IMR-90 (cell line): Measurements from ENCODE around the gene C1orf167. TPM values are rescaled to one million over a fixed set of nuclear protein-coding genes. Genes with fewer than 3 reads are reported as not detected.

Source experiments
- ATAC-seq: fragments of 200-7000 bp; cut with Tn5 transposase; 2 replicates; pipeline ENCODE4 v1.9.1; 2020; ENCODE audit warnings: low read depth, mild to moderate bottlenecking, moderate library complexity
- BruUV-seq: library from RNA; stranded (reverse); fragments of 400-500 nt; replicated peaks from 2 replicates; lab custom pipeline; 2021; lab: Mats Ljungman, UMichigan
- CTCF ChIA-PET: fragments of 300-600 bp; formaldehyde crosslinking; extraction: SDS; loops from one replicate; lab custom pipeline; 2021; ENCODE audit warnings: antibody characterized with exemption; lab: Yijun Ruan, JAX
- POLR2A ChIA-PET: fragments of 300-600 bp; sonication (Branson Sonifier 250); formaldehyde crosslinking; loops from one replicate; lab custom pipeline; 2022; ENCODE audit warnings: antibody characterized with exemption; ENCODE audit not compliant: unreplicated experiment; lab: Charles Lee
- DNase-seq: peaks from one replicate; pipeline ENCODE4 v3.0.0; 2013
- H2AFZ ChIP-seq: replicated peaks from 2 replicates; pipeline ENCODE3; 2013; ENCODE audit warnings: low read length, mild to moderate bottlenecking; ENCODE audit not compliant: poor library complexity
- H2AK5ac ChIP-seq: 2 replicates; pipeline ENCODE4 v1.6.1; 2013; ENCODE audit warnings: low read depth, low read length, inconsistent platforms
- H2AK9ac ChIP-seq: replicated peaks from 2 replicates; pipeline ENCODE3; 2013; ENCODE audit warnings: mild to moderate bottlenecking, low read depth, low read length, moderate library complexity; ENCODE audit not compliant: poor library complexity
- H2BK120ac ChIP-seq: 2 replicates; pipeline ENCODE4 v1.6.1; 2013; ENCODE audit warnings: low read depth, low read length, inconsistent platforms
- H2BK15ac ChIP-seq: 3 replicates; pipeline ENCODE4 v1.6.1; 2013; ENCODE audit warnings: low read depth, low read length, inconsistent platforms
- H2BK20ac ChIP-seq: 2 replicates; pipeline ENCODE4 v1.6.1; 2013; ENCODE audit warnings: low read depth, mild to moderate bottlenecking, inconsistent platforms, low read length, moderate library complexity
- H2BK5ac ChIP-seq: 2 replicates; pipeline ENCODE4 v1.6.1; 2013; ENCODE audit warnings: mild to moderate bottlenecking, low read depth, low read length, inconsistent platforms; ENCODE audit not compliant: poor library complexity, severe bottlenecking
- H3K14ac ChIP-seq: replicated peaks from 2 replicates; pipeline ENCODE4 v1.6.1; 2013; ENCODE audit warnings: low read depth, low read length, inconsistent platforms
- H3K18ac ChIP-seq: 2 replicates; pipeline ENCODE4 v1.6.1; 2013; ENCODE audit warnings: low read depth, low read length, control low read depth
- H3K23ac ChIP-seq: 2 replicates; pipeline ENCODE4 v1.6.1; 2013; ENCODE audit warnings: low read depth, low read length, inconsistent platforms
- H3K27ac ChIP-seq: 2 replicates; pipeline ENCODE4 v1.5.1; 2013; ENCODE audit warnings: mild to moderate bottlenecking, control low read depth, low read length; ENCODE audit not compliant: insufficient read depth
- H3K27me3 ChIP-seq: 2 replicates; pipeline ENCODE4 v1.6.1; 2013; ENCODE audit warnings: low read length; ENCODE audit not compliant: control insufficient read depth, insufficient read depth
- H3K36me3 ChIP-seq: 2 replicates; pipeline ENCODE4 v1.6.1; 2013; ENCODE audit warnings: low read length, mixed read lengths; ENCODE audit not compliant: control insufficient read depth, insufficient read depth
- H3K4ac ChIP-seq: 2 replicates; pipeline ENCODE4 v1.6.1; 2013; ENCODE audit warnings: low read depth, low read length, inconsistent platforms
- H3K4me1 ChIP-seq: 2 replicates; pipeline ENCODE4 v1.6.1; 2013; ENCODE audit warnings: low read length, mixed read lengths; ENCODE audit not compliant: control insufficient read depth, insufficient read depth
- H3K4me2 ChIP-seq: 2 replicates; pipeline ENCODE4 v1.6.1; 2013; ENCODE audit warnings: low read depth, mild to moderate bottlenecking, control low read depth, low read length, moderate library complexity
- H3K4me3 ChIP-seq: 2 replicates; pipeline ENCODE4 v1.5.1; 2013; ENCODE audit warnings: low read depth, mild to moderate bottlenecking, control low read depth, low read length, moderate library complexity; ENCODE audit not compliant: insufficient read depth
- H3K56ac ChIP-seq: 2 replicates; pipeline ENCODE4 v1.6.1; 2013; ENCODE audit warnings: low read length, inconsistent platforms; ENCODE audit not compliant: insufficient read depth; ENCODE audit errors: extremely low read depth
- H3K79me1 ChIP-seq, 2 experiments: 2 replicates each; pipeline ENCODE4 v1.6.1; 2013; ENCODE audit warnings: low read length in 2 of 2, inconsistent platforms in 1 of 2, low read depth in 1 of 2
- H3K9ac ChIP-seq: 2 replicates; pipeline ENCODE4 v1.6.1; 2013; ENCODE audit warnings: low read depth, low read length, control low read depth
- H3K9me1 ChIP-seq: 2 replicates; pipeline ENCODE4 v1.6.1; 2013; ENCODE audit warnings: low read length, inconsistent platforms; ENCODE audit not compliant: insufficient read depth
- H3K9me3 ChIP-seq: 2 replicates; pipeline ENCODE4 v1.6.1; 2013; ENCODE audit warnings: low read length; ENCODE audit not compliant: control insufficient read depth, insufficient read depth
- H4K20me1 ChIP-seq: 2 replicates; pipeline ENCODE4 v1.6.1; 2013; ENCODE audit warnings: low read length, inconsistent platforms; ENCODE audit not compliant: insufficient read depth
- H4K5ac ChIP-seq: 2 replicates; pipeline ENCODE4 v1.6.1; 2013; ENCODE audit warnings: mild to moderate bottlenecking, low read depth, low read length, control low read depth
- H4K8ac ChIP-seq, 2 experiments: 2 replicates each; pipeline ENCODE4 v1.6.1; 2013; ENCODE audit warnings: low read depth in 2 of 2, low read length in 2 of 2, control low read depth in 1 of 2, inconsistent platforms in 1 of 2
- H4K91ac ChIP-seq: 2 replicates; pipeline ENCODE4 v1.6.1; 2013; ENCODE audit warnings: low read depth, low read length, inconsistent platforms; ENCODE audit not compliant: insufficient read depth
- BHLHE40 ChIP-seq: fragments of 150-350 bp; IDR thresholded peaks from 2 replicates; pipeline ENCODE4 v1.6.1; 2016; ENCODE audit warnings: mild to moderate bottlenecking, low read depth, low read length
- CEBPB ChIP-seq: IDR thresholded peaks from 2 replicates; pipeline ENCODE4 v1.6.1; 2012; ENCODE audit warnings: low read depth, low read length, improper control_type of control experiment
- CTCF ChIP-seq: conservative IDR thresholded peaks from 2 replicates; pipeline ENCODE4 v1.5.1; 2012; ENCODE audit warnings: mild to moderate bottlenecking, low read depth, low read length, improper control_type of control experiment
- MAFK ChIP-seq: IDR thresholded peaks from 2 replicates; pipeline ENCODE4 v1.6.1; 2012; ENCODE audit warnings: low read depth, low read length, improper control_type of control experiment
- MAZ ChIP-seq: IDR thresholded peaks from 2 replicates; pipeline ENCODE4 v1.6.1; 2012; ENCODE audit warnings: low read depth, mild to moderate bottlenecking, low read length, improper control_type of control experiment, moderate library complexity, borderline replicate concordance
- POLR2A ChIP-seq: IDR thresholded peaks from 2 replicates; pipeline ENCODE4 v1.6.1; 2012; ENCODE audit warnings: mild to moderate bottlenecking, low read depth, low read length
- RAD21 ChIP-seq: IDR thresholded peaks from 2 replicates; pipeline ENCODE4 v1.6.1; 2012; ENCODE audit warnings: low read length, improper control_type of control experiment
- RCOR1 ChIP-seq: IDR thresholded peaks from 2 replicates; pipeline ENCODE4 v1.6.1; 2012; ENCODE audit warnings: mild to moderate bottlenecking, low read length, improper control_type of control experiment; ENCODE audit not compliant: insufficient replicate concordance
- RFX5 ChIP-seq: IDR thresholded peaks from 2 replicates; pipeline ENCODE4 v1.8.0; 2012; ENCODE audit warnings: low read depth, mild to moderate bottlenecking, low read length, moderate library complexity
- SMC3 ChIP-seq: fragments of 150-350 bp; IDR thresholded peaks from 2 replicates; pipeline ENCODE4 v1.6.1; 2016; ENCODE audit warnings: low read depth, mild to moderate bottlenecking, antibody characterized with exemption, low read length, moderate library complexity
- WGBS, 2 experiments: methylation state at CpG; one replicate each; pipeline versions ENCODE4 v1.1.5 to v1.1.7; 2013; ENCODE audit warnings: missing lambda C conversion rate in 2 of 2; ENCODE audit not compliant: insufficient read length in 1 of 2; ENCODE audit errors: extremely low coverage in 2 of 2; 5-methylcytosine and 5-hydroxymethylcytosine counted together
- dilution Hi-C: fragments of 300-500 bp; cut with HindIII; formaldehyde crosslinking; loops from one replicate; pipeline ENCODE4 v1.14.3; 2018; ENCODE audit warnings: low sequenced_read_pairs; ENCODE audit not compliant: unreplicated experiment
- in situ Hi-C: fragments of 300-500 bp; cut with MboI; formaldehyde crosslinking; loops from 3 replicates; pipeline ENCODE4 v1.14.3; 2019; ENCODE audit warnings: low sequenced_read_pairs, inconsistent platforms, mixed read lengths
- intact Hi-C: fragments of 100-400 bp; cut with micrococcal nuclease; formaldehyde crosslinking; loops from 2 replicates; pipeline ENCODE4 v1.10.0; 2022
- polyA plus RNA-seq, 3 experiments: library from polyadenylated mRNA; depleted of rRNA; stranded (reverse); fragments of >200 nt; gene quantifications; 2 replicates each; pipeline ENCODE4 v1.2.3, GENCODE V29; 2012; ENCODE audit warnings: low replicate concordance in 1 of 3
- total RNA-seq: library from RNA; depleted of rRNA; stranded (reverse); fragments of >200 nt; gene quantifications from 2 replicates; pipeline ENCODE4 v1.2.3, GENCODE V29; 2012
- TF ChIP-seq, protein P1 (sequence below): fragments of 150-350 bp; IDR thresholded peaks from 2 replicates; pipeline ENCODE4 v1.6.1; 2016; ENCODE audit warnings: low read depth, mild to moderate bottlenecking, low read length, moderate library complexity, borderline replicate concordance

C1orf167 gene
- total and polyA plus RNA-seq, 2 of the 4 experiments (the other 2 are of a cell fraction), result under 0.01 to 0.15 TPM

DNA sequence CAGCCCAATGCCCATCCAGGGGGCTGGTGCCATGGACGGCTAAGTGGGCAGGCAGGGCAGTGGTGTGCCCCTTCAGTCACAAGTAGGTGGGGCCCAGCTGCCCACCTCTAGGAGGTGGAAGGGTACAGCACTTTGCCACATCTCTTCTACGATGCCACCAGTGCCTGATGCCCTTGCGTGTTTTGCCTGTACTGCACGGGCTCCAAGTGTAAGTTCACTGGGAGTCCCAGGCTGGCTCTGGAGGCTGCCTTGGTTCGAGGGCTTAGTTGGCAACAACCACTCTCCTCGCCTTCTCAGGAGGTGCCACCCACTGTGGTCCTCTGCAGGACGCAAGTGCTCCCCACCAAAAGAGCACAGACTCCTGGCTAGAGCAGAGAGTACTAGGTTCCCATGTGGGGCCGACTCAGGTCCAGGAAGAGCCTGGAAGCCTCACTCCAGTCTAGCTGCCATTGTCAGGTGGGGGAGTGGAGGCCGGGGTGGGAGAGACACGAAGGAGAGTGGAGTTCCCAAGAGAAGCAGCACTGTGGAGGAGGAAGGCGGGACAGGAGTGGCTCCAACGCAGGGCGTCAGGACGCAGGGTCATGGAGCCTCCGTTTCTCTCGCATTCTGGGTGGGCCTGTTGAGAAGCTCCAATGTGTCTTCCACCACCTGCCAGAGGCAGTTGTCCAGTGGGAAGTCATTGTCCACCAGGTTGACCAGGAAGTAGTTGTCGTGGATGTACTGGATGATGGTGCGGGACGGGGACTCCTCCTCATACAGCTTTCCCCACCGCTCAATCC lies 28.3 kb downstream of the C1orf167 start:
- BruUV-seq, result no TSS peak
- Histone ChIP-seq H3K4me2 (peak overlapping the region; percentile 60), H3K4me3 (no peak overlapping the region), H3K9me3 (no peaks in the 10 kb centered on the region), H3K79me1 (peaks cover 0 to 17% of the 10 kb centered on the region in 2 experiments; a peak in 2 of 4 replicates), H3K14ac (peak overlapping the region; percentile 82), H2BK120ac (peak overlapping the region; percentile 95), H2AFZ (peak overlapping the region; percentile 60), H2AK5ac (peak overlapping the region; percentile 94), H3K9ac (no peak overlapping the region; the same call in 1 of the 2 replicates), H3K4me1 (peaks cover 36% of the 10 kb centered on the region), H3K27me3 (no peaks in the 10 kb centered on the region), H2BK5ac (peak overlapping the region; percentile 86), H4K8ac (peak overlapping the region; percentile 64 to 92), H2BK20ac (peak overlapping the region; percentile 91), H4K20me1 (no peaks in the 10 kb centered on the region), H3K4ac (peak overlapping the region; percentile 96), H3K56ac (peak overlapping the region; percentile 40; the same call in 1 of the 2 replicates), H2AK9ac (peak overlapping the region; percentile 99), H2BK15ac (peak overlapping the region; percentile 91; the same call in 2 of the 3 replicates), H4K91ac (peak overlapping the region; percentile 77), H3K18ac (peak overlapping the region; percentile 77), H3K23ac (peak overlapping the region; percentile 82), H3K36me3 (peaks cover 37% of the 10 kb centered on the region; the same call in 1 of the 2 replicates), H4K5ac (peak overlapping the region; percentile 69), H3K27ac (peak overlapping the region; percentile 90), H3K9me1 (peaks cover 37% of the 10 kb centered on the region)
- ChIA-PET CTCF (no interaction called here), POLR2A (no interaction called here)
- TF ChIP-seq RFX5 (no peak), RCOR1 (no peak), RAD21 (no peak), MAZ (no peak), CEBPB (no peak), BHLHE40 (no peak), POLR2A (no peak), MAFK (no peak), CTCF (no peak), SMC3 (no peak)
- TF ChIP-seq, protein P1, sequence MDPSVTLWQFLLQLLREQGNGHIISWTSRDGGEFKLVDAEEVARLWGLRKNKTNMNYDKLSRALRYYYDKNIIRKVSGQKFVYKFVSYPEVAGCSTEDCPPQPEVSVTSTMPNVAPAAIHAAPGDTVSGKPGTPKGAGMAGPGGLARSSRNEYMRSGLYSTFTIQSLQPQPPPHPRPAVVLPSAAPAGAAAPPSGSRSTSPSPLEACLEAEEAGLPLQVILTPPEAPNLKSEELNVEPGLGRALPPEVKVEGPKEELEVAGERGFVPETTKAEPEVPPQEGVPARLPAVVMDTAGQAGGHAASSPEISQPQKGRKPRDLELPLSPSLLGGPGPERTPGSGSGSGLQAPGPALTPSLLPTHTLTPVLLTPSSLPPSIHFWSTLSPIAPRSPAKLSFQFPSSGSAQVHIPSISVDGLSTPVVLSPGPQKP, result no peak
- dilution Hi-C loops (no loop called here), in situ Hi-C loops (no loop called here), intact Hi-C loops (no loop called here)
- DNase-seq (no peak), ATAC-seq (no peak; the same call in 1 of the 2 replicates)
- 100% methylated on average over 1 of the region's 20 CpGs; no CpG with 5 or more reads in 1 of the 2 experiments for WGBS, 2 experiments
